Peyer's patch (tissue), 4 donors: ENCODE data around the gene ASRGL1. TPM values are rescaled to one million over a fixed set of nuclear protein-coding genes. Genes with fewer than 3 reads are reported as not detected.
A peak's percentile ranks its signal among the peaks of the same experiment; 100 is the strongest.

Source experiments
- DNase-seq, 3 donors: peaks; one replicate each; pipeline ENCODE4 v3.0.0-alpha.2; 2017 to 2019
- H3K27ac ChIP-seq, 4 donors: fragments of 200-600 bp; sonication (generic); one replicate each; pipeline ENCODE4 v1.5.1; 2016 to 2019
- H3K27me3 ChIP-seq, 2 donors: fragments of 200-600 bp; sonication (generic); one replicate each; pipeline ENCODE4 v1.5.1; 2019
- H3K36me3 ChIP-seq, 3 donors: fragments of 200-600 bp; sonication (generic); one replicate each; pipeline ENCODE4 v1.5.1; 2016 to 2019
- H3K4me1 ChIP-seq, 4 donors: fragments of 200-600 bp; sonication (generic); one replicate each; pipeline ENCODE4 v1.5.1; 2016 to 2019
- H3K4me3 ChIP-seq, 4 donors: fragments of 200-600 bp; sonication (generic); 1 replicate in 3 of 4; 2 replicates in 1 of 4; pipeline ENCODE4 v1.5.1; 2016 to 2019; ENCODE audit warnings: mild to moderate bottlenecking in 1 of 4
- H3K9me3 ChIP-seq, 4 donors: fragments of 200-600 bp; sonication (generic); one replicate each; pipeline ENCODE4 v1.5.1; 2016 to 2019; ENCODE audit warnings: mild to moderate bottlenecking in 1 of 4
- POLR2A ChIP-seq, 2 donors: fragments of 450-650 bp; IDR thresholded peaks; one replicate each; pipeline ENCODE4 v1.5.1; 2017; ENCODE audit warnings: antibody characterized with exemption in 2 of 2, mild to moderate bottlenecking in 2 of 2, moderate library complexity in 2 of 2
- total RNA-seq, 4 donors: library from RNA; depleted of rRNA; stranded (reverse); fragments of >200 nt; gene quantifications; one replicate each; pipeline ENCODE4 v1.1.0, GENCODE V29; 2016
- TF ChIP-seq, protein P1 (sequence below), 6 experiments: fragments of 450-650 bp in 4 of 6; fragments of 200-600 bp in 2 of 6; sonication (generic) in 1 of 6; IDR thresholded peaks; one replicate each; pipeline ENCODE4 v1.5.1; 2017 to 2019; ENCODE audit warnings: antibody characterized with exemption in 6 of 6, mild to moderate bottlenecking in 3 of 6, moderate library complexity in 1 of 6

ASRGL1 gene
- total RNA-seq, 4 donors from 2014 or later = 26.0 to 57.8 (median 29.8) TPM

DNA sequence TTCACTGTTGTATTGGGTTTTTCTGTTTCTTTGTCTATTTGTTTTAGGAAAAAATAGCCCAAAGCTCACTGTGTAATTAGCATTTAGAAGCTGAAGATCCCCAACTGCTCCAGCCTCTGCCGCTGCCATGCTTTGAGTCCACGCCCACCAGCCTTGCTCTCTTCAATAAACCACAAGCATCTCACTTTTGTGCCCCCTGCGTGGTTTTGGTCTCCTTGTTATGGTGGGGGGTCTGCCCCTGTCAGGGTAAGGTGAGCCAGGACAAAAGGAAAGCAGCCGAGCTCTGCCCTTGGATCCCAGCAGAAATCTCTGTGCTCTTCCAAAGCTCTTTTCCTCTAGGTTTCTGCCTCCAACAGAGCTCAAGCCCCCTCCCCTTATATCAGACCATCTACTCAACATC lies 85.8 kb downstream of the ASRGL1 start:
- DNase-seq = no peak
- H3K4me1 ChIP-seq = peaks cover 0 to 19% (median 2%) of the 10 kb centered on the region in 4 donors
- no peak overlapping the region for H3K27ac ChIP-seq

DNA sequence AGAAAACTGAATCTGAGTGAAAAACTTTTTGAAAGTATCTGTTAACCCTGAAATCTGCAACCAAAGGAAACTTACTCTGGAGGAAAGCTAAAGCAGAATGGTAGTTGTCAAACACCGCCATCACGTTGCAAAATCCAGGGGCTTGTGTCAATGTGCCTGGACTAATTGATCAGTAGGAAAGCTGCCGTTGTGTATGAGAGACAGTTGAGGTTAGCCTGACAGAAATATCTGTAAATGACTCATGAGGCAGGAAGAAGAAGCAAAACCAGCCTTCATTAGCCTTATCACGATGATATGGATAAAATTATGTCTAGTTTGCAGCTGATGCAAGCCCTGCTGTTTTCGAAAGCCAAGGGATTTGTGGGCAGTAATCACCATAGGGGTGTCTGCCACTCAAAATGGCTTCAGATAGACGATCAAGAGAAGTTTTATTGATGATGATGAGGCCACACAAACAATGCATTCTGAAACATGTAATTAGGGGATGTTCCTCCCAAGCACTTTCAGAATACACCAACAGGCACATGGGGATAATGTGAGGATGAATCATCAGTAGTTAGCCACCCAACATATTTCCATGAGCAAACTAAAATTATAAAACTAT lies 90.5 kb downstream of the ASRGL1 start:
- Histone ChIP-seq H3K36me3 (no peaks in the 10 kb centered on the region), H3K4me3 (no peak overlapping the region), H3K27ac (peak overlapping the region; percentile 11 to 67 (median 36)), H3K27me3 (no peaks in the 10 kb centered on the region), H3K4me1 (peaks cover 0 to 46% (median 6%) of the 10 kb centered on the region in 4 donors), H3K9me3 (no peaks in the 10 kb centered on the region)
- DNase-seq = no peak
- no peak for TF ChIP-seq POLR2A (IDR thresholded peaks at IDR 0.05)
- TF ChIP-seq, protein P1, sequence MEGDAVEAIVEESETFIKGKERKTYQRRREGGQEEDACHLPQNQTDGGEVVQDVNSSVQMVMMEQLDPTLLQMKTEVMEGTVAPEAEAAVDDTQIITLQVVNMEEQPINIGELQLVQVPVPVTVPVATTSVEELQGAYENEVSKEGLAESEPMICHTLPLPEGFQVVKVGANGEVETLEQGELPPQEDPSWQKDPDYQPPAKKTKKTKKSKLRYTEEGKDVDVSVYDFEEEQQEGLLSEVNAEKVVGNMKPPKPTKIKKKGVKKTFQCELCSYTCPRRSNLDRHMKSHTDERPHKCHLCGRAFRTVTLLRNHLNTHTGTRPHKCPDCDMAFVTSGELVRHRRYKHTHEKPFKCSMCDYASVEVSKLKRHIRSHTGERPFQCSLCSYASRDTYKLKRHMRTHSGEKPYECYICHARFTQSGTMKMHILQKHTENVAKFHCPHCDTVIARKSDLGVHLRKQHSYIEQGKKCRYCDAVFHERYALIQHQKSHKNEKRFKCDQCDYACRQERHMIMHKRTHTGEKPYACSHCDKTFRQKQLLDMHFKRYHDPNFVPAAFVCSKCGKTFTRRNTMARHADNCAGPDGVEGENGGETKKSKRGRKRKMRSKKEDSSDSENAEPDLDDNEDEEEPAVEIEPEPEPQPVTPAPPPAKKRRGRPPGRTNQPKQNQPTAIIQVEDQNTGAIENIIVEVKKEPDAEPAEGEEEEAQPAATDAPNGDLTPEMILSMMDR (IDR thresholded peaks at IDR 0.05) = no peak

More for the DNA sequence above, 85.8 kb downstream of the ASRGL1 start:
- H3K9me3 ChIP-seq = no peaks in the 10 kb centered on the region
- no peak for TF ChIP-seq POLR2A (IDR thresholded peaks at IDR 0.05)
- TF ChIP-seq, protein P1 (IDR thresholded peaks at IDR 0.05) = no peak
- no peak overlapping the region for H3K4me3 ChIP-seq
- no peaks in the 10 kb centered on the region for H3K36me3 ChIP-seq
- H3K27me3 ChIP-seq = no peaks in the 10 kb centered on the region

DNA sequence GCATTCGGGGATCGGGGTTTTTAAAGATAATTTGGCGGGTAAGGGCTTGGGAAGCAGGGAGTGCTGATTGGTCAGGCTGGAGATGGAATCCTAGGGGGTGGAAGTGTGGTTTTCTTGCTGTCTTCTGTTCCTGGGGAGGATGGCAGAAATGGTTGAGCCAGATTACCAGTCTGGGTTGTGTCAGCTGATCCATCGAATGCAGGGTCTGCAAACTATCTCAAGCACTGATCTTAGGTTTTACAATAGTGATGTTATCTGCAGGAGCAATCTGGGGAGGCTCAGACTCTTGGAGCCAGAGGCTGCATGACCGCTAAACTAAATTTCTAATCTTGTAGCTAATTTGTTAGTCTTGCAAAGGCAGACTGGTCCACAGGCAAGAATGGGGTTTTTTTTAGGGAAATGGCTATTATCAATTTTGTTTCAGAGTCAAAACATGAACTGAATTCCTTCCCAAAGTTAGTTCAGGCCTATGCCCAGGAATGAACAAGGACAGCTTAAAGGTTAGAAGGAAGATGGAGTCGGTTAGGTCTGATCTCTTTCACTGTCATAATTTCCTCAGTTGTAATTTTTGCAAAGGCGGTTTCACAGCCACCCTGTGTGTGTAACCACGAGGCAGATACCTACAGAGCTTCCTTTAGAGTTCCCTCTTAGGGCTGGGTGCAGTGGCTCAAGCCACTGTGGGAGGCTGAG lies 91.8 kb downstream of the ASRGL1 start:
- Histone ChIP-seq H3K4me3 (no peak overlapping the region), H3K36me3 (no peaks in the 10 kb centered on the region), H3K27ac (no peak overlapping the region), H3K27me3 (no peaks in the 10 kb centered on the region), H3K9me3 (no peaks in the 10 kb centered on the region), H3K4me1 (peaks cover 0 to 59% (median 9%) of the 10 kb centered on the region in 4 donors)
- TF ChIP-seq, protein P1 (IDR thresholded peaks at IDR 0.05) = no peak
- no peak for TF ChIP-seq POLR2A (IDR thresholded peaks at IDR 0.05)
- no peak for DNase-seq

DNA sequence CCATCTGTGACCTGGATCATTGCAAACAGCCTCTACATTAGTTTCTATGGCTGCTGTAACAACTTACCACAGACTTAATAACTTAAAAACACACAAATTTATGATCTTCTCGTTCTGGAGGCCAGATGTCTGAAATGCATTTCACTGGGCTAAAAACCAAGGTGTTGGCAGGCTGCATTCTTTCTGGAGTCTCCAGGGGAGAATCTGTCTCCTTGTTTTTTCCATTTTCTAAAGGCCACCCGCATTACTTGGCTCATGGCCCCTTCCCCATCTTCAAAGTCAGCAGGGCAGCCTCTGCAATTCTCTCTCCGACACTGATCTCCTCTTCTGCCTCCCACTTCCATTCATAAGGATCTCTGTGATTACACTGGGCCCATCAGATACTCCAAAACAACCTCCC lies 93.2 kb downstream of the ASRGL1 start:
- Histone ChIP-seq H3K4me1 (peaks cover 0 to 63% (median 9%) of the 10 kb centered on the region in 4 donors), H3K4me3 (no peak overlapping the region), H3K9me3 (no peaks in the 10 kb centered on the region), H3K27me3 (no peaks in the 10 kb centered on the region), H3K36me3 (no peaks in the 10 kb centered on the region), H3K27ac (peak overlapping the region in 1 of 4 donors; percentile 45)
- DNase-seq = no peak
- TF ChIP-seq, protein P1 (IDR thresholded peaks at IDR 0.05) = no peak
- no peak for TF ChIP-seq POLR2A (IDR thresholded peaks at IDR 0.05)

DNA sequence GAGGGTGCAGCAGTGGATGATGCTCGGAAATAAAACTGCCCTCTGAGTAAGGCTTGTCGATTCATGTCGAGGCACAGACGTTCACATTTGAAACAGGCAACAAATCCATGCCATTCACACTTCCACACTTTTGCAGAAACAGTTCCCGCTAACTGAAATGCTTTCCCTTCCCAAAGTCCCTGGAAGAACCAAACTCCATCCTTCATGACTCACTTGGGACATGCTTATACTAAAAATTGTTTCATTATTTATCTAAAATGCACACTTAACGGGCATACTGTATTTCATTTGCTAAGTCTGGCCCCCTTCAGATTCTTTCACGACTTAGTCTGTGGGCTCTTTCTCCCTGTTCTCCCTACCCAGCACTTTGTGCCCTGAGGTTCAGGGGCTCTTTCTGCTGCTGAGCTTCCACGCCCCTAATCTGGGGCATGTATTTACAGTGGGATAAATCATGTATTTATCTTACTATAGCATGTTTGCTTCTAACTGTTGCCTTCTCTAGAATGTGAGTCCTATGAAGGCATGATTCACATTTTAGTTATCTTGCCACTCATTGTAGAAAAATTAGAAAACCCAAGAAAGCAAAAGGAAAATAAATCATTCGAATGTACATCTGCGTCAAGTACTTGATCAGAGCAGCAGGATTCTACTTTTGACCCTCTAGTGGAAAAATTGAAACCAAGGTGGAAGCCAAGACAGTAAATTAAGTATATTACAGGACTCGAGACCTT lies 94.1 kb downstream of the ASRGL1 start:
- no peaks in the 10 kb centered on the region for H3K27me3 ChIP-seq
- peak overlapping the region in 2 of 4 donors; percentile 23 to 45 for H3K27ac ChIP-seq
- no peak overlapping the region for H3K4me3 ChIP-seq
- peaks cover 0 to 65% (median 9%) of the 10 kb centered on the region in 4 donors for H3K4me1 ChIP-seq
- TF ChIP-seq POLR2A (IDR thresholded peaks at IDR 0.05) = no peak
- TF ChIP-seq, protein P1 (IDR thresholded peaks at IDR 0.05) = no peak
- no peaks in the 10 kb centered on the region for H3K9me3 ChIP-seq
- no peak for DNase-seq
- H3K36me3 ChIP-seq = no peaks in the 10 kb centered on the region
